Urothelium cell line (cell line): ENCODE measurements around the gene P3H2.
A peak's percentile ranks its signal among the peaks of the same experiment; 100 is the strongest.
"Not testable (repeated sequence)": the region's sequence is repeated elsewhere in the genome, so short reads cannot be mapped to it uniquely, and the experiment has no call there.

Source experiments
- DNase-seq: peaks from one replicate; pipeline ENCODE4 v3.0.0; 2011; ENCODE audit warnings: low spot score, mixed read lengths
- FAIRE-seq: peaks from 2 replicates; lab custom pipeline; 2011; peaks lifted over from hg19 to GRCh38; lab: Jason Lieb, UNC

The P3H2 gene

GRCh38 chr3:190089711-190090110 is 31.0 kb downstream of the P3H2 start:
- FAIRE-seq (no peak), DNase-seq (peak; percentile 44)

GRCh38 chr3:190088890-190089289 is 31.8 kb downstream of the P3H2 start:
- DNase-seq (no peak), FAIRE-seq (no peak)

- FAIRE-seq (no peak), DNase-seq (no peak)
Measured at GRCh38 chr3:190086191-190086590, 34.5 kb downstream of the P3H2 start.

- FAIRE-seq (no peak), DNase-seq (no peak)
Measured at GRCh38 chr3:190084983-190085382, 35.7 kb downstream of the P3H2 start.

- DNase-seq (no peak), FAIRE-seq (no peak)
Measured at GRCh38 chr3:190083635-190084034, 37.1 kb downstream of the P3H2 start.

- DNase-seq = no peak
- no peak for FAIRE-seq
Measured at GRCh38 chr3:190081389-190081788, 39.3 kb downstream of the P3H2 start.

GRCh38 chr3:190079173-190079572 is 41.5 kb downstream of the P3H2 start:
- not testable (repeated sequence) for FAIRE-seq

GRCh38 chr3:190077395-190078045 is 43.2 kb downstream of the P3H2 start:
- FAIRE-seq (no peak), DNase-seq (no peak)

More at GRCh38 chr3:190079173-190079572, 41.5 kb downstream of the P3H2 start:
- not testable (repeated sequence) for DNase-seq

GRCh38 chr3:190076601-190077394 is 43.9 kb downstream of the P3H2 start:
- peak; percentile 84 for DNase-seq
- FAIRE-seq = peak; percentile 87

GRCh38 chr3:190076136-190076535 is 44.6 kb downstream of the P3H2 start:
- DNase-seq (no peak), FAIRE-seq (no peak)

GRCh38 chr3:190074817-190075216 is 45.9 kb downstream of the P3H2 start:
- FAIRE-seq (no peak), DNase-seq (no peak)

- FAIRE-seq = no peak
Measured at GRCh38 chr3:190073264-190074008, 47.3 kb downstream of the P3H2 start.

GRCh38 chr3:190072856-190073255 is 47.8 kb downstream of the P3H2 start:
- FAIRE-seq = no peak
- no peak for DNase-seq

More at GRCh38 chr3:190073264-190074008, 47.3 kb downstream of the P3H2 start:
- DNase-seq = no peak

- not testable (repeated sequence) for FAIRE-seq, DNase-seq
Measured at GRCh38 chr3:190071921-190072320, 48.8 kb downstream of the P3H2 start.

GRCh38 chr3:190070622-190071347 is 49.9 kb downstream of the P3H2 start:
- FAIRE-seq (no peak), DNase-seq (no peak)

GRCh38 chr3:190065204-190065603 is 55.5 kb downstream of the P3H2 start:
- no peak for DNase-seq
- no peak for FAIRE-seq

- DNase-seq (no peak), FAIRE-seq (no peak)
Measured at GRCh38 chr3:190064659-190065058, 56.0 kb downstream of the P3H2 start.

GRCh38 chr3:190064112-190064511 is 56.6 kb downstream of the P3H2 start:
- FAIRE-seq (no peak), DNase-seq (peak; percentile 59)

- FAIRE-seq = no peak
- no peak for DNase-seq
Measured at GRCh38 chr3:190063490-190063889, 57.2 kb downstream of the P3H2 start.

GRCh38 chr3:190060192-190060775 is 60.4 kb downstream of the P3H2 start:
- no peak for DNase-seq
- no peak for FAIRE-seq

GRCh38 chr3:190059242-190059590 is 61.5 kb downstream of the P3H2 start:
- FAIRE-seq (no peak), DNase-seq (no peak)
